GM20000 (cell line): Measurements from ENCODE around the gene ATG16L2.
"Not testable (repeated sequence)": the region's sequence is repeated elsewhere in the genome, so short reads cannot be mapped to it uniquely, and the experiment has no call there.

ENCODE experiments used
- DNase-seq: peaks from one replicate; pipeline ENCODE4 v3.0.0; 2012; ENCODE audit warnings: low spot score
- CTCF ChIP-seq: IDR thresholded peaks from 2 replicates; pipeline ENCODE4 v1.5.1; 2012; ENCODE audit warnings: mild to moderate bottlenecking, control low read depth; ENCODE audit errors: extremely low read depth, missing control alignments

The ATG16L2 gene

GRCh38 chr11:72798361-72798760 is 15.8 kb upstream of the ATG16L2 start:
- no peak for DNase-seq
- no peak for TF ChIP-seq CTCF

- DNase-seq, result no peak
- TF ChIP-seq CTCF, result no peak
These were observed 14.8 kb upstream of the ATG16L2 start for GRCh38 chr11:72799441-72799840.

- DNase-seq, result no peak
- no peak for TF ChIP-seq CTCF
These were observed 11.4 kb upstream of the ATG16L2 start for GRCh38 chr11:72802822-72803221.

GRCh38 chr11:72805216-72805615 is 9.0 kb upstream of the ATG16L2 start:
- TF ChIP-seq CTCF, result no peak
- no peak for DNase-seq

GRCh38 chr11:72806378-72806777 is 7.8 kb upstream of the ATG16L2 start:
- DNase-seq, result not testable (repeated sequence)

- DNase-seq, result no peak
- no peak for TF ChIP-seq CTCF
These were observed 7.1 kb upstream of the ATG16L2 start for GRCh38 chr11:72807021-72807693.

- no peak for TF ChIP-seq CTCF
- no peak for DNase-seq
These were observed 6.4 kb upstream of the ATG16L2 start for GRCh38 chr11:72807792-72808191.

- DNase-seq, result no peak
- TF ChIP-seq CTCF, result no peak
These were observed 5.8 kb upstream of the ATG16L2 start for GRCh38 chr11:72808331-72808798.

- DNase-seq, result not testable (repeated sequence)
These were observed 2.5 kb upstream of the ATG16L2 start for GRCh38 chr11:72811686-72812085.
